ENCODE measurements around the gene LUZP4. TPM values are rescaled to one million over a fixed set of nuclear protein-coding genes. Genes with fewer than 3 reads are reported as not detected.

Gene LUZP4
- total and polyA plus RNA-seq, 2 of the 13 experiments (the other 11 are each of a cell fraction or from before 2014, with no cell fraction given): not detected

GRCh38 chrX:115344885-115345614 lies 55.5 kb downstream of the LUZP4 start (continued):
- peak; percentile 62; the same call in 1 of the 2 replicates for TF ChIP-seq ZNF609 (CRISPR knock-in tag; IDR thresholded peaks at IDR 0.05; ENCODE audit: borderline replicate concordance)
- peak; percentile 54; the same call in 1 of the 2 replicates for TF ChIP-seq HMG20A (CRISPR knock-in tag; IDR thresholded peaks at IDR 0.05; ENCODE audit: borderline replicate concordance)
- TF ChIP-seq PHF21A (CRISPR knock-in tag; IDR thresholded peaks at IDR 0.05): peak; percentile 57
- peak; percentile 36; the same call in 1 of the 2 replicates for TF ChIP-seq RXRA (CRISPR knock-in tag; IDR thresholded peaks at IDR 0.05)
- TF ChIP-seq CREM (IDR thresholded peaks at IDR 0.05): peak; percentile 54
- no peak for TF ChIP-seq CREM (CRISPR knock-in tag; IDR thresholded peaks at IDR 0.05)
- TF ChIP-seq, protein P1, sequence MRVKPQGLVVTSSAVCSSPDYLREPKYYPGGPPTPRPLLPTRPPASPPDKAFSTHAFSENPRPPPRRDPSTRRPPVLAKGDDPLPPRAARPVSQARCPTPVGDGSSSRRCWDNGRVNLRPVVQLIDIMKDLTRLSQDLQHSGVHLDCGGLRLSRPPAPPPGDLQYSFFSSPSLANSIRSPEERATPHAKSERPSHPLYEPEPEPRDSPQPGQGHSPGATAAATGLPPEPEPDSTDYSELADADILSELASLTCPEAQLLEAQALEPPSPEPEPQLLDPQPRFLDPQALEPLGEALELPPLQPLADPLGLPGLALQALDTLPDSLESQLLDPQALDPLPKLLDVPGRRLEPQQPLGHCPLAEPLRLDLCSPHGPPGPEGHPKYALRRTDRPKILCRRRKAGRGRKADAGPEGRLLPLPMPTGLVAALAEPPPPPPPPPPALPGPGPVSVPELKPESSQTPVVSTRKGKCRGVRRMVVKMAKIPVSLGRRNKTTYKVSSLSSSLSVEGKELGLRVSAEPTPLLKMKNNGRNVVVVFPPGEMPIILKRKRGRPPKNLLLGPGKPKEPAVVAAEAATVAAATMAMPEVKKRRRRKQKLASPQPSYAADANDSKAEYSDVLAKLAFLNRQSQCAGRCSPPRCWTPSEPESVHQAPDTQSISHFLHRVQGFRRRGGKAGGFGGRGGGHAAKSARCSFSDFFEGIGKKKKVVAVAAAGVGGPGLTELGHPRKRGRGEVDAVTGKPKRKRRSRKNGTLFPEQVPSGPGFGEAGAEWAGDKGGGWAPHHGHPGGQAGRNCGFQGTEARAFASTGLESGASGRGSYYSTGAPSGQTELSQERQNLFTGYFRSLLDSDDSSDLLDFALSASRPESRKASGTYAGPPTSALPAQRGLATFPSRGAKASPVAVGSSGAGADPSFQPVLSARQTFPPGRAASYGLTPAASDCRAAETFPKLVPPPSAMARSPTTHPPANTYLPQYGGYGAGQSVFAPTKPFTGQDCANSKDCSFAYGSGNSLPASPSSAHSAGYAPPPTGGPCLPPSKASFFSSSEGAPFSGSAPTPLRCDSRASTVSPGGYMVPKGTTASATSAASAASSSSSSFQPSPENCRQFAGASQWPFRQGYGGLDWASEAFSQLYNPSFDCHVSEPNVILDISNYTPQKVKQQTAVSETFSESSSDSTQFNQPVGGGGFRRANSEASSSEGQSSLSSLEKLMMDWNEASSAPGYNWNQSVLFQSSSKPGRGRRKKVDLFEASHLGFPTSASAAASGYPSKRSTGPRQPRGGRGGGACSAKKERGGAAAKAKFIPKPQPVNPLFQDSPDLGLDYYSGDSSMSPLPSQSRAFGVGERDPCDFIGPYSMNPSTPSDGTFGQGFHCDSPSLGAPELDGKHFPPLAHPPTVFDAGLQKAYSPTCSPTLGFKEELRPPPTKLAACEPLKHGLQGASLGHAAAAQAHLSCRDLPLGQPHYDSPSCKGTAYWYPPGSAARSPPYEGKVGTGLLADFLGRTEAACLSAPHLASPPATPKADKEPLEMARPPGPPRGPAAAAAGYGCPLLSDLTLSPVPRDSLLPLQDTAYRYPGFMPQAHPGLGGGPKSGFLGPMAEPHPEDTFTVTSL (CRISPR knock-in tag; IDR thresholded peaks at IDR 0.05; ENCODE audit: borderline replicate concordance): 0 out of 2 replicates have a peak, but pooled peaks have one; percentile 26
- TF ChIP-seq SALL1 (CRISPR knock-in tag; IDR thresholded peaks at IDR 0.05): peak; percentile 34; the same call in 1 of the 2 replicates
- TF ChIP-seq ZNF383 (CRISPR knock-in tag; IDR thresholded peaks at IDR 0.05; ENCODE audit: borderline replicate concordance): no peak
- 0 out of 2 replicates have a peak, but pooled peaks have one; percentile 22 for TF ChIP-seq THAP11 (CRISPR knock-in tag; IDR thresholded peaks at IDR 0.05)
- no peak for TF ChIP-seq IRF2 (CRISPR knock-in tag; IDR thresholded peaks at IDR 0.05)
- TF ChIP-seq ZNF12 (CRISPR knock-in tag; IDR thresholded peaks at IDR 0.05): 0 out of 2 replicates have a peak, but pooled peaks have one; percentile 17
- TF ChIP-seq TFAP4 (IDR thresholded peaks at IDR 0.05; ENCODE audit: borderline replicate concordance, low read depth): peak; percentile 83
